H9 (cell line): ENCODE measurements around the gene VWC2L. TPM values are rescaled to one million over a fixed set of nuclear protein-coding genes. Genes with fewer than 3 reads are reported as not detected.

Experiments used
- DNase-seq: peaks from one replicate; pipeline ENCODE4 v3.0.0-alpha.2; 2017
- H2AFZ ChIP-seq: one replicate; pipeline ENCODE4 v1.6.1; 2013; ENCODE audit warnings: mild to moderate bottlenecking, low read length, control low read depth, moderate library complexity
- H2AK5ac ChIP-seq: 2 replicates; pipeline ENCODE4 v1.6.1; 2013; ENCODE audit warnings: low read length, control low read depth, mixed read lengths; ENCODE audit not compliant: insufficient read length
- H2BK120ac ChIP-seq: one replicate; pipeline ENCODE4 v1.6.1; 2013; ENCODE audit warnings: low read depth, mild to moderate bottlenecking, low read length, control low read depth, inconsistent platforms; ENCODE audit not compliant: poor library complexity, severe bottlenecking
- H2BK12ac ChIP-seq: 2 replicates; pipeline ENCODE4 v1.6.1; 2013; ENCODE audit warnings: low read length, control low read depth, mixed read lengths, low read depth; ENCODE audit not compliant: insufficient read length
- H2BK15ac ChIP-seq: 2 replicates; pipeline ENCODE4 v1.6.1; 2013; ENCODE audit warnings: low read depth, low read length, control low read depth
- H2BK20ac ChIP-seq: one replicate; pipeline ENCODE4 v1.6.1; 2013; ENCODE audit warnings: low read depth, mild to moderate bottlenecking, low read length, control low read depth, inconsistent platforms; ENCODE audit not compliant: poor library complexity, severe bottlenecking
- H2BK5ac ChIP-seq: 2 replicates; pipeline ENCODE4 v1.6.1; 2013; ENCODE audit warnings: low read length, control low read depth, mixed read lengths; ENCODE audit not compliant: insufficient read length
- H3K14ac ChIP-seq: 2 replicates; pipeline ENCODE4 v1.6.1; 2013; ENCODE audit warnings: low read length, control low read depth; ENCODE audit not compliant: insufficient read depth
- H3K18ac ChIP-seq: 2 replicates; pipeline ENCODE4 v1.6.1; 2013; ENCODE audit warnings: low read depth, mild to moderate bottlenecking, mixed read lengths, low read length, control low read depth; ENCODE audit not compliant: insufficient read length
- H3K23ac ChIP-seq: 2 replicates; pipeline ENCODE4 v1.6.1; 2013; ENCODE audit warnings: low read length, control low read depth, mixed read lengths, low read depth; ENCODE audit not compliant: insufficient read length
- H3K23me2 ChIP-seq: 2 replicates; pipeline ENCODE4 v1.6.1; 2013; ENCODE audit warnings: low read depth, mild to moderate bottlenecking, mixed read lengths, low read length, control low read depth; ENCODE audit not compliant: insufficient read length, poor library complexity, severe bottlenecking
- H3K27ac ChIP-seq: 2 replicates; pipeline ENCODE4 v1.5.1; 2013; ENCODE audit warnings: low read length, control low read depth, mixed read lengths, low read depth; ENCODE audit not compliant: insufficient read length
- H3K27me3 ChIP-seq: 2 replicates; pipeline ENCODE4 v1.6.1; 2013; ENCODE audit warnings: low read length, control low read depth, inconsistent platforms; ENCODE audit not compliant: insufficient read depth
- H3K4ac ChIP-seq: 2 replicates; pipeline ENCODE4 v1.6.1; 2013; ENCODE audit warnings: low read depth, mild to moderate bottlenecking, control low read depth, inconsistent platforms, low read length, moderate library complexity
- H3K4me1 ChIP-seq: 2 replicates; pipeline ENCODE4 v1.6.1; 2013; ENCODE audit warnings: low read length, control low read depth, inconsistent platforms; ENCODE audit not compliant: insufficient read depth
- H3K4me2 ChIP-seq: 2 replicates; pipeline ENCODE4 v1.6.1; 2013; ENCODE audit warnings: low read length, control low read depth, mixed read lengths; ENCODE audit not compliant: insufficient read length, insufficient read depth
- H3K56ac ChIP-seq: 2 replicates; pipeline ENCODE4 v1.6.1; 2013; ENCODE audit warnings: low read depth, mild to moderate bottlenecking, mixed read lengths, low read length, control low read depth; ENCODE audit not compliant: insufficient read length
- H3K79me1 ChIP-seq: 2 replicates; pipeline ENCODE4 v1.6.1; 2013; ENCODE audit warnings: low read depth, mild to moderate bottlenecking, moderate library complexity, low read length, control low read depth, inconsistent platforms; ENCODE audit not compliant: insufficient read depth, poor library complexity, severe bottlenecking
- H3K79me2 ChIP-seq: 2 replicates; pipeline ENCODE4 v1.6.1; 2013; ENCODE audit warnings: low read length, control low read depth, inconsistent platforms; ENCODE audit not compliant: insufficient read depth
- H3K9ac ChIP-seq: 2 replicates; pipeline ENCODE4 v1.6.1; 2013; ENCODE audit warnings: low read length, control low read depth, mixed read lengths; ENCODE audit not compliant: insufficient read length; ENCODE audit errors: extremely low read depth
- H3K9me3 ChIP-seq: one replicate; pipeline ENCODE4 v1.6.1; 2013; ENCODE audit warnings: low read depth, low read length, inconsistent platforms; ENCODE audit not compliant: control insufficient read depth
- H3T11ph ChIP-seq: one replicate; pipeline ENCODE4 v1.6.1; 2013; ENCODE audit warnings: mild to moderate bottlenecking, low read length, control low read depth, inconsistent platforms
- H4K20me1 ChIP-seq: one replicate; pipeline ENCODE4 v1.6.1; 2013; ENCODE audit not compliant: control insufficient read depth, insufficient read length, insufficient read depth
- H4K5ac ChIP-seq: 2 replicates; pipeline ENCODE4 v1.6.1; 2013; ENCODE audit warnings: low read depth, mild to moderate bottlenecking, mixed read lengths, low read length, control low read depth; ENCODE audit not compliant: insufficient read length
- H4K8ac ChIP-seq: replicated peaks from 2 replicates; pipeline ENCODE4 v1.6.1; 2013; ENCODE audit warnings: low read length, control low read depth, mixed read lengths, low read depth; ENCODE audit not compliant: insufficient read length
- H4K91ac ChIP-seq: 2 replicates; pipeline ENCODE4 v1.6.1; 2013; ENCODE audit warnings: low read depth, mild to moderate bottlenecking, moderate library complexity, mixed read lengths, low read length, control low read depth; ENCODE audit not compliant: insufficient read length
- H3K27ac Mint-ChIP-seq, 3 experiments: 2 replicates in 2 of 3; 3 replicates in 1 of 3; pipeline ENCODE4 v1.8.0; 2020 to 2021; ENCODE audit warnings: mixed read lengths in 3 of 3, mild to moderate bottlenecking in 1 of 3, moderate library complexity in 1 of 3
- H3K27me3 Mint-ChIP-seq: 2 replicates; pipeline ENCODE4 v1.8.0; 2021; ENCODE audit warnings: low read depth, mild to moderate bottlenecking, moderate library complexity, mixed read lengths
- H3K36me3 Mint-ChIP-seq, 3 experiments: 2 replicates in 2 of 3; 3 replicates in 1 of 3; pipeline ENCODE4 v1.8.0; 2020 to 2021; ENCODE audit warnings: low read depth in 3 of 3, mixed read lengths in 3 of 3; ENCODE audit not compliant: insufficient read depth in 1 of 3
- H3K4me1 Mint-ChIP-seq, 2 experiments: 2 replicates each; pipeline ENCODE4 v1.8.0; 2020; ENCODE audit warnings: mixed read lengths in 2 of 2
- H3K4me3 Mint-ChIP-seq, 2 experiments: 2 replicates in 1 of 2; 3 replicates in 1 of 2; pipeline ENCODE4 v1.8.0; 2020 to 2021; ENCODE audit warnings: mild to moderate bottlenecking in 2 of 2, mixed read lengths in 2 of 2, moderate library complexity in 1 of 2
- H3K9me3 Mint-ChIP-seq, 2 experiments: 2 replicates in 1 of 2; 3 replicates in 1 of 2; pipeline ENCODE4 v1.8.0; 2020; ENCODE audit warnings: mild to moderate bottlenecking in 2 of 2, mixed read lengths in 2 of 2, moderate library complexity in 1 of 2
- CTCF ChIP-seq: fragments of 200-600 bp; sonication (generic); conservative IDR thresholded peaks from 3 replicates; pipeline ENCODE4 v1.8.0; 2021; ENCODE audit warnings: antibody characterized with exemption, mild to moderate bottlenecking
- WGBS: extraction: QIAGEN DNeasy Blood & Tissue Kit; methylation state at CpG from one replicate; pipeline ENCODE4 v1.1.7; 2013; ENCODE audit warnings: missing lambda C conversion rate, low lambda C conversion rate, mixed read lengths; ENCODE audit not compliant: insufficient read length; ENCODE audit errors: extremely low coverage; 5-methylcytosine and 5-hydroxymethylcytosine counted together
- total RNA-seq: library from RNA; stranded (reverse); gene quantifications from 2 replicates; pipeline ENCODE4 v1.2.1, GENCODE V29; 2021

The VWC2L gene
- total RNA-seq, 1 experiment from 2014 or later: not detected

DNA sequence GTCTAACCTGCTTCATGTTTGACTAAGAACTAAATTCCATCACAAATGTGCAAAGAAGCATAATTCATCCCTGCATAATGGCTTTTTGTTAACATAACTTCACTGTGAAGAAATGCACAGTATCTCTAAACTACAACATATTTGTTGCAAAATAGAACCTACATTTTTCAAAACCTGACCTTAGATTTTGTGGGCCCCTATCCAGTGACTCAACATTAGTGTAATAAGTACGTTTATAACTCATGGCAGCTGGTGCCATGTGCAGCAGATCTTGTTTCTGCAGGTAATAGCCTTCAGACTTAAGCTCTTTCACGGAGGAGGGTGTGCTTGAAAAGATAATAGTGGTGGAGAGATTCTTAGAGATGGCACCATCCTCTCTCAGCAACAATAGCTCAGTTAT is 28.6 kb upstream of the VWC2L start:
- Mint-ChIP-seq H3K4me3 (no peak overlapping the region), H3K4me1 (no peaks in the 10 kb centered on the region), H3K36me3 (no peaks in the 10 kb centered on the region), H3K9me3 (no peaks in the 10 kb centered on the region), H3K27me3 (no peaks in the 10 kb centered on the region), H3K27ac (no peak overlapping the region)
- no peak overlapping the region for H2BK12ac ChIP-seq
- H3K9me3 ChIP-seq: no peaks in the 10 kb centered on the region
- no peaks in the 10 kb centered on the region for H3K79me2 ChIP-seq
- no peak overlapping the region for H2BK120ac ChIP-seq
- no peak overlapping the region for H4K5ac ChIP-seq
- H4K8ac ChIP-seq: no peak overlapping the region
- H2BK20ac ChIP-seq: no peak overlapping the region
- H3K9ac ChIP-seq: no peak overlapping the region
- no peak overlapping the region for H3K4ac ChIP-seq
- no peak overlapping the region for H2AK5ac ChIP-seq
- no peaks in the 10 kb centered on the region for H3K27me3 ChIP-seq
- H3K23me2 ChIP-seq: no peaks in the 10 kb centered on the region
- H3K4me1 ChIP-seq: no peaks in the 10 kb centered on the region
- TF ChIP-seq CTCF: no peak
- H3K18ac ChIP-seq: no peak overlapping the region
- H2BK5ac ChIP-seq: no peak overlapping the region
- no peak overlapping the region for H3K27ac ChIP-seq
- H4K91ac ChIP-seq: no peak overlapping the region
- DNase-seq: no peak
- H2BK15ac ChIP-seq: no peak overlapping the region
- WGBS: no CpG with 5 or more reads among the region's 2 CpGs
- H4K20me1 ChIP-seq: no peaks in the 10 kb centered on the region
- H3K56ac ChIP-seq: no peak overlapping the region
- H3K79me1 ChIP-seq: no peaks in the 10 kb centered on the region
- H3K23ac ChIP-seq: no peak overlapping the region
- H3T11ph ChIP-seq: no peak overlapping the region
- H2AFZ ChIP-seq: no peak overlapping the region
- H3K14ac ChIP-seq: no peak overlapping the region
- H3K4me2 ChIP-seq: no peak overlapping the region
